ENCODE results near the gene ARID4A.

GRCh38 chr14:58315606-58316005 is 17.3 kb downstream of the ARID4A start:
- TF ChIP-seq SMC3 (IDR thresholded peaks at IDR 0.05) = no peak
- no peak for TF ChIP-seq FOXS1 (CRISPR knock-in tag; IDR thresholded peaks at IDR 0.05)
